ENCODE measurements around the gene TRAF4. TPM values are rescaled to one million over a fixed set of nuclear protein-coding genes. Genes with fewer than 3 reads are reported as not detected.

The TRAF4 gene
- total RNA-seq, result 32.6 and 65.3 TPM in 2 replicates

GRCh38 chr17:28743243-28744103 is at the start of gene TRAF4:
TSS of gene TRAF4 (plus strand) at chr17:28744011. CDS start at chr17:28744113, 102 bp downstream.

GRCh38 chr17:28711723-28712031 is 32.1 kb upstream of the TRAF4 start, which contains the start of gene PROCA1:
TSS of gene PROCA1 (minus strand) at chr17:28711888. CDS start at chr17:28711660, 228 bp downstream.

GRCh38 chr17:28717578-28718332 is 26.1 kb upstream of the TRAF4 start, which contains the start of gene RAB34:
TSS of gene RAB34 (minus strand) at chr17:28717868. CDS start at chr17:28717266, 602 bp downstream.

DNA sequence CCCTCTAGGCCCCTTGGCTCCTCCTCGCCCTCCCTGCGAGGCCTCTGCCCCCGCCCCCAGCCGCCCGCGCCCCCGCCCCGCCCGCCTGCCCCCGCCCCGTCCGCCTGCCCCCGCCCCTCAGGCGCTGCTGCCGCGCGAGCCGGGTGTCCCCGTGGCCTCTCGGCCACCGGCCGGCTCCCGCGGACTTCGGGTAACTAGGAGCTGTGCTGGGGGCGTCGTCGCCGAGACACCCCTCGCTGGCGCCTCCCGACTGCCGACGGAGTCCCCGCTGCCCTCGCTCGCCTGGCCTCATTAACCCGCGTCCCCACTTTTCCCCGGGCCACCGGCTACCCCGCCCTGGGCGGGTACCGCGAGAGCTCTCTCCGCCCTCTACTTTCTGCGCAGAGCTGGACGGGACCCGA is 17.6 kb upstream of the TRAF4 start, which contains the start of gene TLCD1:
Gene TLCD1 (minus strand): TSS at position 8 of the 401 bp plus-strand sequence. CDS start 136 bp downstream, outside the sequence.

GRCh38 chr17:28728364-28729200 is 15.2 kb upstream of the TRAF4 start, which contains the start of gene NEK8:
TSS of gene NEK8 (plus strand) at chr17:28728788. CDS start at chr17:28728814, 26 bp downstream.

Small RNAs within 50 kb of the gene (small RNA-seq; reads per million reads assigned to genes)
- gene SNORD42A (ENCODE audit: low replicate concordance) (not detected), gene SNORD42B (ENCODE audit: low replicate concordance) (0.55 reads per million, percentile 22 among the genes with 10 or more reads in this experiment), gene SNORD4A (ENCODE audit: low replicate concordance) (not detected), gene SNORD4B (ENCODE audit: low replicate concordance) (not detected)

Other genes with a start within 250 kb of the TRAF4 start
- gene FOXN1, start 237.7 kb upstream of the TRAF4 start, total RNA-seq, result not detected in 2 replicates
- 16.0 and 19.6 TPM in 2 replicates for gene UNC119, start 191.4 kb upstream of the TRAF4 start, total RNA-seq
- 40.2 and 44.0 TPM in 2 replicates for gene PIGS, start 172.5 kb upstream of the TRAF4 start, total RNA-seq
- gene ALDOC, start 167.1 kb upstream of the TRAF4 start, total RNA-seq, result 9.7 and 30.4 TPM in 2 replicates
- gene SPAG5, start 145.0 kb upstream of the TRAF4 start, total RNA-seq, result 2.4 and 77.9 TPM in 2 replicates
- 2.6 and 7.6 TPM in 2 replicates for gene RSKR, start 129.8 kb upstream of the TRAF4 start, total RNA-seq
- gene BLTP2, start 98.9 kb upstream of the TRAF4 start, total RNA-seq, result 103 and 183 TPM in 2 replicates
- gene SDF2, start 82.1 kb upstream of the TRAF4 start, total RNA-seq, result 36.5 and 44.2 TPM in 2 replicates
- gene SUPT6H, start 81.8 kb upstream of the TRAF4 start, total RNA-seq, result 61.3 and 66.7 TPM in 2 replicates
- gene PROCA1, start 32.1 kb upstream of the TRAF4 start, total RNA-seq, result 0.44 and 0.86 TPM in 2 replicates
- gene RAB34, start 26.1 kb upstream of the TRAF4 start, total RNA-seq, result 200 and 222 TPM in 2 replicates
- 341 and 470 TPM in 2 replicates for gene RPL23A, start 24.0 kb upstream of the TRAF4 start, total RNA-seq
- 4.2 TPM in 2 replicates for gene TLCD1, start 17.8 kb upstream of the TRAF4 start, total RNA-seq
- 3.3 and 8.5 TPM in 2 replicates for gene NEK8, start 15.2 kb upstream of the TRAF4 start, total RNA-seq
- gene FAM222B, start 98.8 kb downstream of the TRAF4 start, total RNA-seq, result 9.6 and 11.5 TPM in 2 replicates
- gene ERAL1, start 111.0 kb downstream of the TRAF4 start, total RNA-seq, result 32.4 and 64.1 TPM in 2 replicates
- gene FLOT2, start 153.7 kb downstream of the TRAF4 start, total RNA-seq, result 44.5 and 59.7 TPM in 2 replicates
- gene DHRS13, start 159.1 kb downstream of the TRAF4 start, total RNA-seq, result 4.4 and 6.3 TPM in 2 replicates
- gene PHF12, start 207.5 kb downstream of the TRAF4 start, total RNA-seq, result 43.8 and 44.6 TPM in 2 replicates

All from placental pericyte (primary cell).